Lower lobe of right lung (tissue), 2 donors: ENCODE results near the gene STYXL1. TPM values are rescaled to one million over a fixed set of nuclear protein-coding genes. Genes with fewer than 3 reads are reported as not detected.
A peak's percentile ranks its signal among the peaks of the same experiment; 100 is the strongest.

Experiments used
- ATAC-seq, 2 donors: fragments of 200-7000 bp; cut with Tn5 transposase; one replicate each; pipeline ENCODE4 v1.9.1; 2020 to 2022; ENCODE audit warnings: mild to moderate bottlenecking in 2 of 2, moderate library complexity in 2 of 2
- DNase-seq: peaks from one replicate; pipeline ENCODE4 v3.0.0-alpha.2; 2020
- H3K27ac ChIP-seq: fragments of 200-600 bp; one replicate; pipeline ENCODE4 v1.8.0; 2022
- H3K27me3 ChIP-seq: fragments of 200-600 bp; one replicate; pipeline ENCODE4 v1.8.0; 2022; ENCODE audit warnings: low read depth
- H3K36me3 ChIP-seq: fragments of 200-600 bp; one replicate; pipeline ENCODE4 v1.8.0; 2022; ENCODE audit warnings: mild to moderate bottlenecking
- H3K4me1 ChIP-seq: fragments of 200-600 bp; one replicate; pipeline ENCODE4 v1.8.0; 2022
- H3K4me3 ChIP-seq: fragments of 200-600 bp; one replicate; pipeline ENCODE4 v1.8.0; 2022; ENCODE audit warnings: mild to moderate bottlenecking
- H3K9me3 ChIP-seq: fragments of 200-600 bp; one replicate; pipeline ENCODE4 v1.8.0; 2022
- CTCF ChIP-seq: fragments of 200-600 bp; IDR thresholded peaks from one replicate; pipeline ENCODE4 v1.8.0; 2022; ENCODE audit warnings: antibody characterized with exemption, mild to moderate bottlenecking
- intact Hi-C: fragments of 100-400 bp; cut with DNase I; formaldehyde crosslinking; loops from one replicate; pipeline ENCODE4 v1.11.0; 2022
- total RNA-seq: library from RNA; stranded (reverse); fragmentation: NEBNext Ultra II Directional; extraction: Animal tissue kit (Norgen Biotek cat#: 25700); gene quantifications from one replicate; pipeline ENCODE4 v1.2.1, GENCODE V29; 2021
- donor health status: DM: no; HTN: yes; CAD: no; lungs with severe emphysema.

STYXL1 gene
- total RNA-seq, 1 donor from 2014 or later, result 25.6 TPM

- DNase-seq (no peak), ATAC-seq (no peak)
- intact Hi-C loops, result no loop called here
- peaks cover 57% of the 10 kb centered on the region for H3K36me3 ChIP-seq
- H3K4me1 ChIP-seq, result peaks cover 52% of the 10 kb centered on the region
- H3K27ac ChIP-seq, result no peak overlapping the region
- H3K9me3 ChIP-seq, result no peaks in the 10 kb centered on the region
- no peak overlapping the region for H3K4me3 ChIP-seq
- H3K27me3 ChIP-seq, result no peaks in the 10 kb centered on the region
- no peak for TF ChIP-seq CTCF
Observed at GRCh38 chr7:75969704-75970498, 77.9 kb downstream of the STYXL1 start.

GRCh38 chr7:75969182-75969581 is 78.6 kb downstream of the STYXL1 start:
- H3K27ac ChIP-seq, result peak overlapping the region; percentile 79
- peaks cover 50% of the 10 kb centered on the region for H3K36me3 ChIP-seq
- intact Hi-C loops, result no loop called here
- ATAC-seq, result no peak
- H3K4me3 ChIP-seq, result peak overlapping the region; percentile 6
- no peaks in the 10 kb centered on the region for H3K9me3 ChIP-seq
- DNase-seq, result no peak
- TF ChIP-seq CTCF, result no peak
- H3K4me1 ChIP-seq, result peaks cover 52% of the 10 kb centered on the region
- H3K27me3 ChIP-seq, result no peaks in the 10 kb centered on the region

DNA sequence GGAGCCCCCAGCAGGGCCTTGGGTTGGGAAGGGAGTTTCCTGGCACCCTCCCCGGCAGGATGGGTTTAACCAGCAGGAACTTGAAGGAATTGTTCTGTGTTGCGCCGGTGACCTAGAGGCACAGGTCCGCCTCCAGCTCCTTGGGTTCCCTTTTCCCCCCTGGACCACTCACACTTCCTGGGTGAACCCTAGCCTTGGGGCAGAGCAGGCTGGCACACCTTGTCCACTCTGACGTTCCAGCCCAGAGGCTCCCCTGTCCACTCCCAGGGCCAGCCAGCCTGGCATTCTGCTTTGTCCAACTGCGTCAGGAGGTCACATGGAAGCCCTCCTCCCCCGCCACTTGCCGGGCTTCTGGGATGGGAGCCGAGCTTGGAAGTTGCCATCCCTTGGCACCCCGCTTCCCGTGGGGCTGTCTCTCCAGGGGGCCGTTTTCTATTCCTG is 79.2 kb downstream of the STYXL1 start:
- DNase-seq, result no peak
- TF ChIP-seq CTCF, result no peak
- no peak for ATAC-seq
- H3K36me3 ChIP-seq, result peaks cover 44% of the 10 kb centered on the region
- H3K4me3 ChIP-seq, result peak overlapping the region; percentile 12
- peak overlapping the region; percentile 79 for H3K27ac ChIP-seq
- intact Hi-C loops, result no loop called here
- peaks cover 52% of the 10 kb centered on the region for H3K4me1 ChIP-seq
- H3K9me3 ChIP-seq, result no peaks in the 10 kb centered on the region
- H3K27me3 ChIP-seq, result no peaks in the 10 kb centered on the region

DNA sequence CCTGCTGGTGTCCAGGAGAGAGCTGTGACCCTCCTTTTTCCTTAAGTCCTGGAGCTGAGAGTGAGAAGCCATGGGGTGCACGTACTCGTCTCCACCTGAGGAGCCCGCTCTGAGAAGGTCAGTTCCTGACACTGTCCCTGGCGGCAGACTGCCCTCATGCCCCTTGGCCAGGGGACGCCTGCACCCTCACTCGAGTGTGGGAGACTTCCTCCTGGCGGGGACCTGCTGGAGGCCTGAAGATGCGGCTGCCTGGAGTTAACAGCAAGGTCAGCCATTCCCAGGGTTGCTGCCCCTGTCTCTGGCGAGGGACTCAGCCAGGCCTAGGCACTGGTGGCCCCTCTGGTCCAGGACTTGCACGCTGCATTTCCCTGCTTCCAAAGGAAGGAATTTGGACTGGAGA is 79.8 kb downstream of the STYXL1 start:
- ATAC-seq (no peak), DNase-seq (no peak)
- intact Hi-C loops, result no loop called here
- Histone ChIP-seq H3K4me3 (peak overlapping the region; percentile 12), H3K27ac (peak overlapping the region; percentile 79), H3K9me3 (no peaks in the 10 kb centered on the region), H3K27me3 (no peaks in the 10 kb centered on the region), H3K36me3 (peaks cover 39% of the 10 kb centered on the region), H3K4me1 (peaks cover 52% of the 10 kb centered on the region)
- TF ChIP-seq CTCF, result no peak

- intact Hi-C loops, result no loop called here
- DNase-seq, result no peak
- Histone ChIP-seq H3K4me3 (peak overlapping the region; percentile 12), H3K27me3 (no peaks in the 10 kb centered on the region), H3K27ac (peak overlapping the region; percentile 79), H3K36me3 (peaks cover 34% of the 10 kb centered on the region), H3K9me3 (no peaks in the 10 kb centered on the region), H3K4me1 (peaks cover 50% of the 10 kb centered on the region)
- ATAC-seq, result peak; percentile 36 to 57
- no peak for TF ChIP-seq CTCF
Observed at GRCh38 chr7:75967487-75967997, 80.3 kb downstream of the STYXL1 start.
